ENCODE results near the gene CDKAL1.

CDKAL1 gene

GRCh38 chr6:21256197-21256596 lies 721.9 kb downstream of the CDKAL1 start:
- no peak for ATAC-seq
- TF ChIP-seq ISL1 (CRISPR knock-in tag; IDR thresholded peaks at IDR 0.05) (no peak), ZFP30 (CRISPR knock-in tag; IDR thresholded peaks at IDR 0.05) (no peak), ARNTL (CRISPR knock-in tag; IDR thresholded peaks at IDR 0.05; ENCODE audit: borderline replicate concordance, low read depth) (no peak), ZC3H10 (CRISPR knock-in tag; IDR thresholded peaks at IDR 0.05) (no peak), SNAI2 (CRISPR knock-in tag; IDR thresholded peaks at IDR 0.05) (no peak), CREB5 (CRISPR knock-in tag; IDR thresholded peaks at IDR 0.05; ENCODE audit: low read depth) (no peak), ESRRG (CRISPR knock-in tag; IDR thresholded peaks at IDR 0.05) (no peak), POU6F1 (CRISPR knock-in tag; IDR thresholded peaks at IDR 0.05; ENCODE audit: borderline replicate concordance, low read depth) (no peak), ZNF565 (CRISPR knock-in tag; conservative IDR thresholded peaks at IDR 0.05; ENCODE audit: low read depth) (no peak), PPARA (CRISPR knock-in tag; IDR thresholded peaks at IDR 0.05; ENCODE audit: borderline replicate concordance) (no peak), TCF4 (CRISPR knock-in tag; IDR thresholded peaks at IDR 0.05; ENCODE audit: borderline replicate concordance) (no peak), ZNF70 (CRISPR knock-in tag; IDR thresholded peaks at IDR 0.05) (no peak), CSDC2 (CRISPR knock-in tag; IDR thresholded peaks at IDR 0.05) (no peak), BACH2 (CRISPR knock-in tag; IDR thresholded peaks at IDR 0.05; ENCODE audit: borderline replicate concordance) (no peak), RARB (CRISPR knock-in tag; IDR thresholded peaks at IDR 0.05) (no peak), ZFP3 (CRISPR knock-in tag; IDR thresholded peaks at IDR 0.05) (no peak), PATZ1 (CRISPR knock-in tag; IDR thresholded peaks at IDR 0.05; ENCODE audit: borderline replicate concordance) (no peak)
- TF ChIP-seq, protein P1, sequence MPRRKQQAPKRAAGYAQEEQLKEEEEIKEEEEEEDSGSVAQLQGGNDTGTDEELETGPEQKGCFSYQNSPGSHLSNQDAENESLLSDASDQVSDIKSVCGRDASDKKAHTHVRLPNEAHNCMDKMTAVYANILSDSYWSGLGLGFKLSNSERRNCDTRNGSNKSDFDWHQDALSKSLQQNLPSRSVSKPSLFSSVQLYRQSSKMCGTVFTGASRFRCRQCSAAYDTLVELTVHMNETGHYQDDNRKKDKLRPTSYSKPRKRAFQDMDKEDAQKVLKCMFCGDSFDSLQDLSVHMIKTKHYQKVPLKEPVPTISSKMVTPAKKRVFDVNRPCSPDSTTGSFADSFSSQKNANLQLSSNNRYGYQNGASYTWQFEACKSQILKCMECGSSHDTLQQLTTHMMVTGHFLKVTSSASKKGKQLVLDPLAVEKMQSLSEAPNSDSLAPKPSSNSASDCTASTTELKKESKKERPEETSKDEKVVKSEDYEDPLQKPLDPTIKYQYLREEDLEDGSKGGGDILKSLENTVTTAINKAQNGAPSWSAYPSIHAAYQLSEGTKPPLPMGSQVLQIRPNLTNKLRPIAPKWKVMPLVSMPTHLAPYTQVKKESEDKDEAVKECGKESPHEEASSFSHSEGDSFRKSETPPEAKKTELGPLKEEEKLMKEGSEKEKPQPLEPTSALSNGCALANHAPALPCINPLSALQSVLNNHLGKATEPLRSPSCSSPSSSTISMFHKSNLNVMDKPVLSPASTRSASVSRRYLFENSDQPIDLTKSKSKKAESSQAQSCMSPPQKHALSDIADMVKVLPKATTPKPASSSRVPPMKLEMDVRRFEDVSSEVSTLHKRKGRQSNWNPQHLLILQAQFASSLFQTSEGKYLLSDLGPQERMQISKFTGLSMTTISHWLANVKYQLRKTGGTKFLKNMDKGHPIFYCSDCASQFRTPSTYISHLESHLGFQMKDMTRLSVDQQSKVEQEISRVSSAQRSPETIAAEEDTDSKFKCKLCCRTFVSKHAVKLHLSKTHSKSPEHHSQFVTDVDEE (CRISPR knock-in tag; IDR thresholded peaks at IDR 0.05) = no peak

DNA sequence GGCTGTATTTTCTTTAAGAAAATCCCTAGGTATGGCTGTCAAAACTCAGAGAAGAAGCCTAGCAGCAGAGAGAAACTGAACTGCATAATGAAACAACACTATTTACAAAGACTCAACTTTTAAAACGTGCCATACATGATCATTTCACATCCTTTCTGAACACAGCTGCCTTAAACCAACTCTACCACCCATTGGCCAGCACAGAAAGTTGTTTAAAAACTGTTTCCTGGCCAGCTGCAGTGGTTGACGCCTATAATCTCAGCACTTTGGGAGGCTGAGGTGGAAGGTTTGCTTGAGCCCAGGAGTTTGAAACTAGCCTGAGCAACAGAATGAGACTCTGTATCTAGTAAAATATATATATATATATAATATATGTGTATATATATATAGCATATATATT lies 722.9 kb downstream of the CDKAL1 start:
- no peak for ATAC-seq
- TF ChIP-seq, protein P2, sequence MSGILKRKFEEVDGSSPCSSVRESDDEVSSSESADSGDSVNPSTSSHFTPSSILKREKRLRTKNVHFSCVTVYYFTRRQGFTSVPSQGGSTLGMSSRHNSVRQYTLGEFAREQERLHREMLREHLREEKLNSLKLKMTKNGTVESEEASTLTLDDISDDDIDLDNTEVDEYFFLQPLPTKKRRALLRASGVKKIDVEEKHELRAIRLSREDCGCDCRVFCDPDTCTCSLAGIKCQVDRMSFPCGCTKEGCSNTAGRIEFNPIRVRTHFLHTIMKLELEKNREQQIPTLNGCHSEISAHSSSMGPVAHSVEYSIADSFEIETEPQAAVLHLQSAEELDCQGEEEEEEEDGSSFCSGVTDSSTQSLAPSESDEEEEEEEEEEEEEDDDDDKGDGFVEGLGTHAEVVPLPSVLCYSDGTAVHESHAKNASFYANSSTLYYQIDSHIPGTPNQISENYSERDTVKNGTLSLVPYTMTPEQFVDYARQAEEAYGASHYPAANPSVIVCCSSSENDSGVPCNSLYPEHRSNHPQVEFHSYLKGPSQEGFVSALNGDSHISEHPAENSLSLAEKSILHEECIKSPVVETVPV (CRISPR knock-in tag; IDR thresholded peaks at IDR 0.05) = no peak
- TF ChIP-seq ZNF565 (CRISPR knock-in tag; conservative IDR thresholded peaks at IDR 0.05; ENCODE audit: low read depth) = no peak
- TF ChIP-seq TCF4 (CRISPR knock-in tag; IDR thresholded peaks at IDR 0.05; ENCODE audit: borderline replicate concordance) = no peak
- TF ChIP-seq, protein P1 (CRISPR knock-in tag; IDR thresholded peaks at IDR 0.05) = no peak
- no peak for TF ChIP-seq SNAI2 (CRISPR knock-in tag; IDR thresholded peaks at IDR 0.05)
- TF ChIP-seq ISL1 (CRISPR knock-in tag; IDR thresholded peaks at IDR 0.05) = no peak
- no peak for TF ChIP-seq ESRRG (CRISPR knock-in tag; IDR thresholded peaks at IDR 0.05)

All from SK-N-SH treated with all-trans-retinoic acid at 6 μM for 48 hours (cell line).